ENCODE measurements around the gene CLEC16A.

DNA sequence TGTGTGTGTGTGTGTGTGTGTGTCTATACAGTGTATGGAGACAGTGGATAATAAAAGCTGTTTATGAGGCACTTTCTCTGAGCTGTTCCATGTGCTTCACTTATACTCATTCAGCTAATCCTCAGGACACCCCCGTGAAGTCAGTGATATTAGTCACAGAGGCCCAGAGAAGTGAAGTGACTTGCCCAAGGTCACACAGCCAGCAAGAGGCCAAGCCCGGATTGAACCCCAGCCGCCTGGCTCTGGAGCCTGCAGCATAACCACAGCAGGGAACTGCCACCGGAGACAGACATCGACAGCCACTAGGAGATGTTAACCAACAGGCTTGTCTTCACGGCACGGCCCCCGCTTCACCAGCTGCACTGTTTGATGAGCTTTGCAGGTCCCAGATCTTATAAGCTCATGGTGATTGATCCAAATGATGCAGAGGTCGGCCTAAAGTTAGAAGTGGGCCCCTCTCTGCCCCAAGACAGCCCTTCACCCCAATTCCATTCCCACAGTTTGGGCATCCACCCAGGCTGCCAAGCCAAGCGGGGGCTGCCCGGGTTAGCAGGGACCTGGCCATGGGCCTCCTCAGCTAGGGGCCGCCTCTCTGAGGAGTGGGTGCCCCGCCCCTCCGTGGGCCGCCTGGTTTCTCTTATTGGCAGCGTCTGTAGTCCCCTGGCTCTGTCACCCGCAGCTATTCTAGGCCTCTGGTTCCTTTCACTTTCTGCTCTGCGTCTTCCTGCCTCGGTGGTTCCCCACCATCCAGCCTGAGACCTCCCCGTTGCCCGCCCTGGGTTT, 280.7 kb downstream of the CLEC16A start:
- TF ChIP-seq, protein P1, sequence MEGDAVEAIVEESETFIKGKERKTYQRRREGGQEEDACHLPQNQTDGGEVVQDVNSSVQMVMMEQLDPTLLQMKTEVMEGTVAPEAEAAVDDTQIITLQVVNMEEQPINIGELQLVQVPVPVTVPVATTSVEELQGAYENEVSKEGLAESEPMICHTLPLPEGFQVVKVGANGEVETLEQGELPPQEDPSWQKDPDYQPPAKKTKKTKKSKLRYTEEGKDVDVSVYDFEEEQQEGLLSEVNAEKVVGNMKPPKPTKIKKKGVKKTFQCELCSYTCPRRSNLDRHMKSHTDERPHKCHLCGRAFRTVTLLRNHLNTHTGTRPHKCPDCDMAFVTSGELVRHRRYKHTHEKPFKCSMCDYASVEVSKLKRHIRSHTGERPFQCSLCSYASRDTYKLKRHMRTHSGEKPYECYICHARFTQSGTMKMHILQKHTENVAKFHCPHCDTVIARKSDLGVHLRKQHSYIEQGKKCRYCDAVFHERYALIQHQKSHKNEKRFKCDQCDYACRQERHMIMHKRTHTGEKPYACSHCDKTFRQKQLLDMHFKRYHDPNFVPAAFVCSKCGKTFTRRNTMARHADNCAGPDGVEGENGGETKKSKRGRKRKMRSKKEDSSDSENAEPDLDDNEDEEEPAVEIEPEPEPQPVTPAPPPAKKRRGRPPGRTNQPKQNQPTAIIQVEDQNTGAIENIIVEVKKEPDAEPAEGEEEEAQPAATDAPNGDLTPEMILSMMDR (IDR thresholded peaks at IDR 0.05): no peak
- TF ChIP-seq POLR2A (IDR thresholded peaks at IDR 0.05): no peak
